Endodermal cell (in vitro differentiated cells): ENCODE data around the gene DMRT3. TPM values are rescaled to one million over a fixed set of nuclear protein-coding genes. Genes with fewer than 3 reads are reported as not detected.

ENCODE experiments used
- DNase-seq: peaks from one replicate; pipeline ENCODE4 v3.0.0-alpha.2; 2017
- H3K27ac ChIP-seq: 2 replicates; pipeline ENCODE4 v1.5.1; 2013; ENCODE audit warnings: mild to moderate bottlenecking, low read depth, low read length, moderate library complexity
- H3K27me3 ChIP-seq: 2 replicates; pipeline ENCODE4 v1.6.1; 2013; ENCODE audit warnings: mild to moderate bottlenecking, low read length, moderate library complexity; ENCODE audit not compliant: insufficient read depth, control insufficient read depth, poor library complexity, severe bottlenecking
- H3K36me3 ChIP-seq: 2 replicates; pipeline ENCODE4 v1.7.0; 2013; ENCODE audit warnings: mild to moderate bottlenecking, low read length, moderate library complexity; ENCODE audit not compliant: control insufficient read depth, insufficient read depth
- H3K4me1 ChIP-seq: one replicate; pipeline ENCODE4 v1.7.0; 2013; ENCODE audit warnings: low read length; ENCODE audit not compliant: control insufficient read depth, insufficient read depth
- H3K4me3 ChIP-seq: 2 replicates; pipeline ENCODE4 v1.5.1; 2013; ENCODE audit warnings: mild to moderate bottlenecking, low read length, moderate library complexity
- H3K9ac ChIP-seq: 2 replicates; pipeline ENCODE4 v1.6.1; 2013; ENCODE audit warnings: mild to moderate bottlenecking, low read length, moderate library complexity; ENCODE audit not compliant: poor library complexity, severe bottlenecking; ENCODE audit errors: extremely low read depth
- H3K9me3 ChIP-seq: 2 replicates; pipeline ENCODE4 v1.6.1; 2013; ENCODE audit warnings: mild to moderate bottlenecking, low read length, moderate library complexity; ENCODE audit not compliant: control insufficient read depth
- H3K27ac Mint-ChIP-seq: 2 replicates; pipeline ENCODE4 v1.8.0; 2020; ENCODE audit warnings: mixed read lengths
- H3K27me3 Mint-ChIP-seq: 2 replicates; pipeline ENCODE4 v1.8.0; 2021; ENCODE audit warnings: mild to moderate bottlenecking, mixed read lengths; ENCODE audit not compliant: insufficient read depth
- H3K36me3 Mint-ChIP-seq: 2 replicates; pipeline ENCODE4 v1.8.0; 2020; ENCODE audit warnings: low read depth, mixed read lengths
- H3K4me1 Mint-ChIP-seq: 2 replicates; pipeline ENCODE4 v1.8.0; 2020; ENCODE audit warnings: mixed read lengths
- H3K4me3 Mint-ChIP-seq: 2 replicates; pipeline ENCODE4 v1.8.0; 2020; ENCODE audit warnings: mild to moderate bottlenecking, moderate library complexity, mixed read lengths
- H3K9me3 Mint-ChIP-seq: 2 replicates; pipeline ENCODE4 v1.8.0; 2020; ENCODE audit warnings: mild to moderate bottlenecking, mixed read lengths
- CTCF ChIP-seq: fragments of 200-600 bp; sonication (generic); conservative IDR thresholded peaks from 2 replicates; pipeline ENCODE4 v1.5.0; 2021; ENCODE audit warnings: antibody characterized with exemption, mild to moderate bottlenecking
- WGBS, 2 experiments: methylation state at CpG; one replicate each; pipeline versions ENCODE4 v1.1.5 to v1.1.7; 2013; ENCODE audit warnings: missing lambda C conversion rate in 2 of 2, mixed read lengths in 1 of 2; ENCODE audit not compliant: insufficient coverage in 1 of 2, insufficient read length in 1 of 2; 5-methylcytosine and 5-hydroxymethylcytosine counted together
- total RNA-seq, 2 donors: library from RNA; stranded (reverse); fragmentation: NEBNext Ultra II Directional in 1 of 2; extraction: Animal tissue kit (Norgen Biotek cat#: 25700) in 1 of 2; gene quantifications; 2 replicates in 1 of 2; 3 replicates in 1 of 2; pipeline ENCODE4 v1.2.1, GENCODE V29; 2021

DMRT3 gene
- total RNA-seq, 2 donors from 2014 or later, result not detected

GRCh38 chr9:974996-975739, 1.3 kb upstream of the DMRT3 start:
- Histone ChIP-seq H3K4me1 (peaks cover 11% of the 10 kb centered on the region), H3K4me3 (no peak overlapping the region)
- no peak for TF ChIP-seq CTCF

DNA sequence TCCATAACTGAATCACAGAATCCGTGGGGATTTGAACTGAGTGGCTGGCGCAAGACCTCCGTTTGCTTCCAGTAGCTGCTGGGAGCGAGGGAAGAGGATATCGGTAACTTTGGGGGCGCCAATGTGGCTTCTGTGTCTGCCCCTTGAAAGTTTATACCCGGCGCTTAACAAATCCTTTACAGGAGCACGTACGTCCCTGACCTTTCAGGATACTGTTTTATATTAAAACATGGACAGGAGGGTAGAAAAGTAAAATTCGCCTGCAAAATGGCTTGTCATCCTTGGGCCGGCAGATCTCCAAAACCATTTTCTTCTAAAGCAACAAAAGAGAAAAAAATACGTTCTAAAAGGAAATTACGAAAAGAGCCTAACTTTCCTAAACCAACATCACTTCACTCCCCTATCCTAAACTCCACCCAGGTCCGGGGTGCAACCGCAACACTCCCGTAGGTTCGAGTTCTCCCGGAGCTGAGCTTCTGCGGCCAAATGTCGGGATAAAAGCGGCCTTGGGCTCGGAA, 656 bp upstream of the DMRT3 start:
- Mint-ChIP-seq H3K36me3 (no peaks in the 10 kb centered on the region), H3K4me1 (peaks cover 30% of the 10 kb centered on the region), H3K27ac (no peak overlapping the region), H3K4me3 (peak overlapping the region; percentile 44), H3K9me3 (no peaks in the 10 kb centered on the region), H3K27me3 (peaks cover 94% of the 10 kb centered on the region)
- 3 to 5% methylated on average over 4 to 23 of the region's 23 CpGs for WGBS, 2 experiments
- Histone ChIP-seq H3K4me3 (peak overlapping the region; percentile 47), H3K27me3 (peaks cover 99% of the 10 kb centered on the region), H3K9me3 (no peaks in the 10 kb centered on the region), H3K4me1 (peaks cover 11% of the 10 kb centered on the region), H3K9ac (no peak overlapping the region), H3K27ac (no peak overlapping the region), H3K36me3 (no peaks in the 10 kb centered on the region)
- DNase-seq, result no peak
- no peak for TF ChIP-seq CTCF

More at GRCh38 chr9:974996-975739, 1.3 kb upstream of the DMRT3 start:
- Histone ChIP-seq H3K9ac (no peak overlapping the region), H3K9me3 (no peaks in the 10 kb centered on the region), H3K27me3 (peaks cover 99% of the 10 kb centered on the region), H3K27ac (no peak overlapping the region), H3K36me3 (no peaks in the 10 kb centered on the region)
- Mint-ChIP-seq H3K27me3 (peaks cover 96% of the 10 kb centered on the region), H3K27ac (no peak overlapping the region), H3K9me3 (no peaks in the 10 kb centered on the region), H3K4me1 (peaks cover 33% of the 10 kb centered on the region), H3K4me3 (peak overlapping the region; percentile 44), H3K36me3 (no peaks in the 10 kb centered on the region)
- peak; percentile 71 for DNase-seq
- 2 to 3% methylated on average over 16 to 24 of the region's 24 CpGs for WGBS, 2 experiments

GRCh38 chr9:976943-977837, 735 bp downstream of the DMRT3 start:
- H3K9ac ChIP-seq, result no peak overlapping the region
- H3K36me3 ChIP-seq, result no peaks in the 10 kb centered on the region
- 1% methylated on average over 25 to 92 of the region's 92 CpGs for WGBS, 2 experiments
- H3K27ac ChIP-seq, result no peak overlapping the region
- Mint-ChIP-seq H3K4me1 (peaks cover 30% of the 10 kb centered on the region), H3K4me3 (peak overlapping the region; percentile 44), H3K27me3 (peaks cover 94% of the 10 kb centered on the region), H3K27ac (no peak overlapping the region), H3K36me3 (no peaks in the 10 kb centered on the region), H3K9me3 (no peaks in the 10 kb centered on the region)
- peak overlapping the region; percentile 62 for H3K4me3 ChIP-seq
- H3K4me1 ChIP-seq, result peaks cover 11% of the 10 kb centered on the region
- peak; percentile 83 for DNase-seq
- TF ChIP-seq CTCF, result peak; percentile 34
- H3K27me3 ChIP-seq, result peaks cover 99% of the 10 kb centered on the region
- H3K9me3 ChIP-seq, result no peaks in the 10 kb centered on the region
